ENCODE results near the gene WSB2.

GRCh38 chr12:118015306-118015705, 45.7 kb downstream of the WSB2 start:
- TF ChIP-seq CTCF (IDR thresholded peaks at IDR 0.05): no peak
- no peak for TF ChIP-seq ZFX (IDR thresholded peaks at IDR 0.05; ENCODE audit: borderline replicate concordance)
